Caco-2 (cell line): ENCODE data around the gene EPDR1. TPM values are rescaled to one million over a fixed set of nuclear protein-coding genes. Genes with fewer than 3 reads are reported as not detected.

Experiments
- BruUV-seq: library from RNA; stranded (reverse); fragments of 400-500 nt; replicated peaks from 2 replicates; lab custom pipeline; 2021; lab: Mats Ljungman, UMichigan
- CTCF ChIA-PET: fragments of 300-600 bp; sonication (Branson Sonifier 250); formaldehyde crosslinking; loops from one replicate; lab custom pipeline; 2022; ENCODE audit warnings: antibody characterized with exemption; lab: Charles Lee
- POLR2A ChIA-PET: fragments of 300-600 bp; sonication (Branson Sonifier 250); formaldehyde crosslinking; loops from one replicate; lab custom pipeline; 2022; ENCODE audit warnings: antibody characterized with exemption; lab: Charles Lee
- DNase-seq, 2 experiments: peaks; one replicate each; pipeline versions ENCODE4 v3.0.0 to v3.0.0-alpha.2; 2020 to 2022
- H3K27me3 ChIP-seq: replicated peaks from 2 replicates; pipeline ENCODE4 v1.6.0; 2011; ENCODE audit warnings: low read length; ENCODE audit not compliant: control insufficient read depth, insufficient read depth
- H3K36me3 ChIP-seq: 2 replicates; pipeline ENCODE4 v1.5.1; 2011; ENCODE audit warnings: low read length; ENCODE audit not compliant: control insufficient read depth, insufficient read depth
- H3K4me1 ChIP-seq: fragments of 250-450 bp; sonication (Bioruptor Pico); 2 replicates; pipeline ENCODE4 v1.5.1; 2020; ENCODE audit warnings: mild to moderate bottlenecking
- H3K4me3 ChIP-seq: 2 replicates; pipeline ENCODE4 v1.5.1; 2011; ENCODE audit warnings: low read depth, mild to moderate bottlenecking, control low read depth, low read length
- H3K9me3 ChIP-seq: fragments of 250-450 bp; sonication (Bioruptor Pico); 2 replicates; pipeline ENCODE4 v1.5.1; 2020; ENCODE audit warnings: mild to moderate bottlenecking, moderate library complexity
- H3K27ac Mint-ChIP-seq: one replicate; pipeline ENCODE4 v1.8.0; 2022; ENCODE audit warnings: mixed read lengths; ENCODE audit not compliant: unreplicated experiment
- H3K27me3 Mint-ChIP-seq: one replicate; pipeline ENCODE4 v1.8.0; 2022; ENCODE audit warnings: mixed read lengths; ENCODE audit not compliant: insufficient read depth, unreplicated experiment
- H3K36me3 Mint-ChIP-seq: one replicate; pipeline ENCODE4 v1.8.0; 2022; ENCODE audit warnings: mild to moderate bottlenecking, mixed read lengths; ENCODE audit not compliant: insufficient read depth, unreplicated experiment
- H3K4me1 Mint-ChIP-seq: one replicate; pipeline ENCODE4 v1.8.0; 2022; ENCODE audit warnings: low read depth, mixed read lengths; ENCODE audit not compliant: unreplicated experiment
- H3K4me3 Mint-ChIP-seq: one replicate; pipeline ENCODE4 v1.8.0; 2022; ENCODE audit warnings: mild to moderate bottlenecking, moderate library complexity, mixed read lengths; ENCODE audit not compliant: unreplicated experiment
- H3K9me3 Mint-ChIP-seq: one replicate; pipeline ENCODE4 v1.8.0; 2022; ENCODE audit warnings: mixed read lengths; ENCODE audit not compliant: unreplicated experiment
- intact Hi-C: fragments of 100-400 bp; cut with micrococcal nuclease; formaldehyde crosslinking; loops from one replicate; pipeline ENCODE4 v1.10.0; 2022; ENCODE audit not compliant: unreplicated experiment
- total RNA-seq: library from RNA; stranded (reverse); gene quantifications from 2 replicates; pipeline ENCODE4 v1.2.3, GENCODE V29; 2022
- TF ChIP-seq, protein P1 (sequence below), 2 experiments: fragments of 200-600 bp in 1 of 2; IDR thresholded peaks; 1 replicate in 1 of 2; 2 replicates in 1 of 2; pipeline versions ENCODE4 v1.5.1 to v1.8.0; 2011 to 2022; ENCODE audit warnings: antibody characterized with exemption in 1 of 2, control low read depth in 1 of 2, inconsistent platforms in 1 of 2, low read depth in 1 of 2, low read length in 1 of 2, mild to moderate bottlenecking in 1 of 2, moderate library complexity in 1 of 2; ENCODE audit not compliant: insufficient read depth in 1 of 2, severe bottlenecking in 1 of 2, unreplicated experiment in 1 of 2

Gene EPDR1
- total RNA-seq, 1 experiment from 2014 or later, result 0.25 TPM

DNA sequence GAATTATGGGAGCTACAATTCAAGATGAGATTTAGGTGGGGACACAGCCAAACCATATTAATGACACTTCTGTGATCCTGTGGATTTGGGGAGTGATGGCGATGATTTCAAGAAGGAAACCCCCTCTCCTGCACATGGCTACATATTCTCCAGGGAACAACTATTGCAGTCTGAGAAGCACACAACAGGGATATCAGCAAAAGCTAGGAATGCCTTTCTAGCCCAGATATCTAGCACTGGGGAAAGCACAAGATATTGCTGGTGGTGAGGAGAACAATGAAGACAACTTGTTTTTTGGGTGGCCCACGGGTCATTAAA, 24.3 kb downstream of the EPDR1 start:
- no peaks in the 10 kb centered on the region for H3K9me3 ChIP-seq
- Mint-ChIP-seq H3K27ac (no peak overlapping the region), H3K4me1 (no peaks in the 10 kb centered on the region), H3K4me3 (no peak overlapping the region), H3K36me3 (no peaks in the 10 kb centered on the region), H3K27me3 (peaks cover 3% of the 10 kb centered on the region), H3K9me3 (no peaks in the 10 kb centered on the region)
- BruUV-seq, result no TSS peak
- H3K27me3 ChIP-seq, result no peaks in the 10 kb centered on the region
- DNase-seq, result no peak
- H3K36me3 ChIP-seq, result no peaks in the 10 kb centered on the region
- POLR2A ChIA-PET, result no interaction called here
- no peak overlapping the region for H3K4me3 ChIP-seq
- CTCF ChIA-PET, result no interaction called here
- peaks cover 14% of the 10 kb centered on the region for H3K4me1 ChIP-seq
- TF ChIP-seq, protein P1, sequence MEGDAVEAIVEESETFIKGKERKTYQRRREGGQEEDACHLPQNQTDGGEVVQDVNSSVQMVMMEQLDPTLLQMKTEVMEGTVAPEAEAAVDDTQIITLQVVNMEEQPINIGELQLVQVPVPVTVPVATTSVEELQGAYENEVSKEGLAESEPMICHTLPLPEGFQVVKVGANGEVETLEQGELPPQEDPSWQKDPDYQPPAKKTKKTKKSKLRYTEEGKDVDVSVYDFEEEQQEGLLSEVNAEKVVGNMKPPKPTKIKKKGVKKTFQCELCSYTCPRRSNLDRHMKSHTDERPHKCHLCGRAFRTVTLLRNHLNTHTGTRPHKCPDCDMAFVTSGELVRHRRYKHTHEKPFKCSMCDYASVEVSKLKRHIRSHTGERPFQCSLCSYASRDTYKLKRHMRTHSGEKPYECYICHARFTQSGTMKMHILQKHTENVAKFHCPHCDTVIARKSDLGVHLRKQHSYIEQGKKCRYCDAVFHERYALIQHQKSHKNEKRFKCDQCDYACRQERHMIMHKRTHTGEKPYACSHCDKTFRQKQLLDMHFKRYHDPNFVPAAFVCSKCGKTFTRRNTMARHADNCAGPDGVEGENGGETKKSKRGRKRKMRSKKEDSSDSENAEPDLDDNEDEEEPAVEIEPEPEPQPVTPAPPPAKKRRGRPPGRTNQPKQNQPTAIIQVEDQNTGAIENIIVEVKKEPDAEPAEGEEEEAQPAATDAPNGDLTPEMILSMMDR (IDR thresholded peaks at IDR 0.05; ENCODE audit: insufficient read depth in 1 of 2, low read depth in 1 of 2, low read length in 1 of 2, severe bottlenecking in 1 of 2, unreplicated experiment in 1 of 2), result no peak
- intact Hi-C loops, result no loop called here

DNA sequence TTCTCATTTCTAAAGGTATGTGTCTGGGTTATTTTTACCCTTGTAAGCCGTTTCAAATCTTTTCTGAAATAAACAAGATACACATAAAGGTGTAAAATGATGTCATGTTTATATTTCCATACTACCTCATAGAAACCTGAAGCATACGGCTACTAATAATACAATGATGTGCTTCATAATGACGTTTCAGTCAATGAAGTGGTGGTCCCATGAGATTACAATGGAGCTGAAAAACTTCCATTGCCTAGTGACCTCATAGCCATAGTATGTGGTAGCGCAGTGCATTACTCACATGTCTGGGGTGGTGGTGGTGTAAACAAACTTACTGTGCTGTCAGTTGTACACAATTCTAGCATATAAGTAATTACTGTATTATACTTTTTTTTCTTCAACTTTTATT, 24.9 kb downstream of the EPDR1 start:
- POLR2A ChIA-PET, result no interaction called here
- BruUV-seq, result no TSS peak
- Histone ChIP-seq H3K4me1 (peaks cover 14% of the 10 kb centered on the region), H3K36me3 (no peaks in the 10 kb centered on the region), H3K27me3 (no peaks in the 10 kb centered on the region), H3K4me3 (no peak overlapping the region), H3K9me3 (no peaks in the 10 kb centered on the region)
- no peaks in the 10 kb centered on the region for H3K4me1 Mint-ChIP-seq
- TF ChIP-seq, protein P1 (IDR thresholded peaks at IDR 0.05; ENCODE audit: insufficient read depth in 1 of 2, low read depth in 1 of 2, low read length in 1 of 2, severe bottlenecking in 1 of 2, unreplicated experiment in 1 of 2), result no peak
- CTCF ChIA-PET, result no interaction called here
- intact Hi-C loops, result no loop called here
- H3K9me3 Mint-ChIP-seq, result no peaks in the 10 kb centered on the region
- H3K27ac Mint-ChIP-seq, result no peak overlapping the region
- DNase-seq, result no peak
- no peaks in the 10 kb centered on the region for H3K36me3 Mint-ChIP-seq
- no peaks in the 10 kb centered on the region for H3K27me3 Mint-ChIP-seq
- no peak overlapping the region for H3K4me3 Mint-ChIP-seq

DNA sequence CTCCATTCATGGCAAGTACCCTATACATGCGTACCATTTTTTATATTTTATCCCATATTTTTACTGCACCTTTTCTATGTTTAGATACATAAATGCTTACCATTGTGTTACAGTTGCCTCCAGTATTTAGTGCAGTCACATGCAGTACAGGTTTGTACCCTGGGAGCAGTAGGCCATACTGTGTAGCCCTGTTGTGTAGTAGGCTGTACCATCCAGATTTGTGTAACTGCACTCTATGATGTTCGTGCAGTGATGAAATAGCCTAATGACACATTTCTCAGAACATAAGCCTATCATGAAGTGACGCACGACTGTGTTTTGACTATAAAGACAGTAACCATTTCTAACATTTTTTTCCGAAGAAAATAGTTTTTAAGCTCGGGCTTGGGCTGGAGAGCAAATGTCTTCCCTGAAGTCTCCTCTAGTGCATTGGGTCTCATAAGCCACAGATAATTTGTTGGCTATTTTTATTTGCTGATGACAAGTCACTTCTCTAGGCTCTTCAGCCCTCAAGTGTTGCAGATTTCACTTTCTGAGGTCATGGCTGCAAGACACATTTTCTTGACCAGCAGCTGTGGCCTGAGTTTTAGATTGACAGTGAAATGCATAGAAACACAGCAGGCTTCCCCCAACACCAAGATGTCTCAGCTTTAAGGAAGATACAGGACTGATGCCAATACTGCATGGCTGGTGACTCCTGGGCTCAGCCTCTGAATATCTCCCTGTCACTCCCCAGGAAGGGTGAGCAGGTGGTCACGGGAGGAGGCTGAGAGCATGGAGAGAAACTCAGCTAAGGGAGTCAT, 26.9 kb downstream of the EPDR1 start:
- H3K27me3 ChIP-seq, result no peaks in the 10 kb centered on the region
- BruUV-seq, result no TSS peak
- TF ChIP-seq, protein P1 (IDR thresholded peaks at IDR 0.05; ENCODE audit: insufficient read depth in 1 of 2, low read depth in 1 of 2, low read length in 1 of 2, severe bottlenecking in 1 of 2, unreplicated experiment in 1 of 2), result no peak
- Mint-ChIP-seq H3K9me3 (no peaks in the 10 kb centered on the region), H3K27me3 (no peaks in the 10 kb centered on the region), H3K4me1 (no peaks in the 10 kb centered on the region), H3K36me3 (no peaks in the 10 kb centered on the region), H3K4me3 (no peak overlapping the region), H3K27ac (no peak overlapping the region)
- CTCF ChIA-PET, result no interaction called here
- no peaks in the 10 kb centered on the region for H3K9me3 ChIP-seq
- POLR2A ChIA-PET, result no interaction called here
- intact Hi-C loops, result no loop called here
- peaks cover 14% of the 10 kb centered on the region for H3K4me1 ChIP-seq
- no peaks in the 10 kb centered on the region for H3K36me3 ChIP-seq
- H3K4me3 ChIP-seq, result no peak overlapping the region
- DNase-seq, result no peak
